GM12878 (cell line): ENCODE measurements around the gene ACO1. TPM values are rescaled to one million over a fixed set of nuclear protein-coding genes. Genes with fewer than 3 reads are reported as not detected.

Experiments used
- ATAC-seq: fragments of 200-7000 bp; cut with Tn5 transposase; 3 replicates; pipeline ENCODE4 v1.9.1; 2020; ENCODE audit warnings: mild to moderate bottlenecking, moderate library complexity
- BruUV-seq: library from RNA; stranded (reverse); fragments of 400-500 nt; replicated peaks from 2 replicates; lab custom pipeline; 2021; lab: Mats Ljungman, UMichigan
- CTCF ChIA-PET: fragments of 300-600 bp; sonication (Branson Sonifier 250); formaldehyde crosslinking; extraction: SDS; loops from one replicate; lab custom pipeline; 2021; ENCODE audit warnings: inconsistent platforms; lab: Yijun Ruan, JAX
- POLR2A ChIA-PET: fragments of 350-600 bp; formaldehyde crosslinking; extraction: SDS; loops from one replicate; lab custom pipeline; 2021; ENCODE audit warnings: inconsistent platforms; lab: Charles Lee
- RAD21 ChIA-PET: fragments of 300-600 bp; sonication (Branson Sonifier 250); formaldehyde crosslinking; loops from one replicate; lab custom pipeline; 2023; ENCODE audit warnings: antibody characterized with exemption; ENCODE audit not compliant: unreplicated experiment; lab: Charles Lee
- SMC1A ChIA-PET: fragments of 300-600 bp; sonication (Branson Sonifier 250); formaldehyde crosslinking; loops from one replicate; lab custom pipeline; 2023; ENCODE audit not compliant: unreplicated experiment, uncharacterized antibody; lab: Charles Lee
- DNase-seq: peaks from one replicate; pipeline ENCODE4 v3.0.0-alpha.2; 2011; ENCODE audit warnings: low read depth, low spot score
- FAIRE-seq: peaks from 3 replicates; lab custom pipeline; 2011; peaks lifted over from hg19 to GRCh38; lab: Jason Lieb, UNC
- H2AFZ ChIP-seq: 2 replicates; pipeline ENCODE4 v1.6.0; 2011; ENCODE audit warnings: low read depth, low read length, control low read depth; ENCODE audit not compliant: control insufficient read depth
- H3K27ac ChIP-seq: 2 replicates; pipeline ENCODE4 v1.5.1; 2011; ENCODE audit warnings: control low read depth; ENCODE audit not compliant: control insufficient read depth, insufficient read depth
- H3K27me3 ChIP-seq, 2 experiments: replicated peaks in 1 of 2; 2 replicates each; pipeline versions ENCODE4 v1.6.0 to v1.6.1; 2011; ENCODE audit warnings: low read length in 1 of 2; ENCODE audit not compliant: control insufficient read depth in 2 of 2, insufficient read depth in 2 of 2
- H3K36me3 ChIP-seq, 2 experiments: 2 replicates each; pipeline ENCODE4 v1.5.1; 2011; ENCODE audit warnings: low read length in 1 of 2; ENCODE audit not compliant: control insufficient read depth in 2 of 2, insufficient read depth in 2 of 2
- H3K4me1 ChIP-seq: 2 replicates; pipeline ENCODE4 v1.6.1; 2011; ENCODE audit warnings: mild to moderate bottlenecking, low read length, moderate library complexity, mixed read lengths; ENCODE audit not compliant: control insufficient read depth, insufficient read depth
- H3K4me2 ChIP-seq: 2 replicates; pipeline ENCODE4 v1.6.0; 2011; ENCODE audit warnings: control low read depth; ENCODE audit not compliant: control insufficient read depth, insufficient read depth
- H3K4me3 ChIP-seq: fragments of 200-600 bp; sonication (generic); 2 replicates; pipeline ENCODE4 v1.5.1; 2016
- H3K79me2 ChIP-seq: 2 replicates; pipeline ENCODE4 v1.6.0; 2011; ENCODE audit warnings: low read length; ENCODE audit not compliant: control insufficient read depth, insufficient read depth
- H3K9ac ChIP-seq: 2 replicates; pipeline ENCODE4 v1.8.0; 2011; ENCODE audit warnings: low read length, control low read depth, mixed read lengths; ENCODE audit not compliant: control insufficient read depth, insufficient read depth
- H3K9me3 ChIP-seq: replicated peaks from 3 replicates; pipeline ENCODE4 v1.5.1; 2011; ENCODE audit warnings: mild to moderate bottlenecking, low read length; ENCODE audit not compliant: control insufficient read depth, insufficient read depth
- H4K20me1 ChIP-seq: 2 replicates; pipeline ENCODE4 v1.6.0; 2011; ENCODE audit not compliant: control insufficient read depth, insufficient read depth
- BHLHE40 ChIP-seq, 2 experiments: fragments of 450-650 bp in 1 of 2; IDR thresholded peaks; 2 replicates each; pipeline ENCODE4 v1.6.1; 2011 to 2017; ENCODE audit warnings: low read depth in 2 of 2, borderline replicate concordance in 1 of 2, improper control_type of control experiment in 1 of 2, low read length in 1 of 2, mild to moderate bottlenecking in 1 of 2
- BRCA1 ChIP-seq: IDR thresholded peaks from 2 replicates; pipeline ENCODE4 v1.6.1; 2011; ENCODE audit warnings: low read depth, low read length, improper control_type of control experiment
- CBX5 ChIP-seq: sonication (generic); IDR thresholded peaks from 2 replicates; pipeline ENCODE4 v1.6.1; 2016; ENCODE audit warnings: low read depth, moderate library complexity, mild to moderate bottlenecking, inconsistent platforms
- CREM ChIP-seq: IDR thresholded peaks from 2 replicates; pipeline ENCODE4 v1.6.1; 2014; ENCODE audit warnings: antibody characterized with exemption, low read depth
- FOXK2 ChIP-seq: fragments of 450-650 bp; IDR thresholded peaks from 2 replicates; pipeline ENCODE4 v1.6.1; 2017; ENCODE audit warnings: mild to moderate bottlenecking, moderate library complexity
- KLF5 ChIP-seq: fragments of 450-650 bp; IDR thresholded peaks from 2 replicates; pipeline ENCODE4 v1.6.1; 2014; ENCODE audit warnings: mild to moderate bottlenecking; ENCODE audit not compliant: partially characterized antibody
- MYB ChIP-seq: fragments of 150-350 bp; IDR thresholded peaks from 2 replicates; pipeline ENCODE4 v1.6.1; 2014; ENCODE audit warnings: mild to moderate bottlenecking, low read depth, low read length, borderline replicate concordance
- NFYA ChIP-seq: IDR thresholded peaks from 2 replicates; pipeline ENCODE4 v1.6.1; 2011; ENCODE audit warnings: low read depth, mild to moderate bottlenecking, low read length, improper control_type of control experiment, borderline replicate concordance
- NR2F1 ChIP-seq: fragments of 450-650 bp; conservative IDR thresholded peaks from 2 replicates; pipeline ENCODE4 v1.6.1; 2017; ENCODE audit warnings: mild to moderate bottlenecking
- SRF ChIP-seq, 2 experiments: IDR thresholded peaks; 2 replicates each; pipeline ENCODE4 v1.6.1; 2011; ENCODE audit warnings: low read depth in 2 of 2, low read length in 2 of 2, mild to moderate bottlenecking in 1 of 2, moderate library complexity in 1 of 2
- STAT1 ChIP-seq: fragments of 450-650 bp; conservative IDR thresholded peaks from 2 replicates; pipeline ENCODE4 v1.6.1; 2014; ENCODE audit warnings: antibody characterized with exemption, mild to moderate bottlenecking
- TAF1 ChIP-seq: IDR thresholded peaks from 2 replicates; pipeline ENCODE4 v1.6.1; 2011; ENCODE audit warnings: mild to moderate bottlenecking, low read depth, low read length, borderline replicate concordance
- ZNF274 ChIP-seq: IDR thresholded peaks from one replicate; pipeline ENCODE4 v1.8.0; 2011; ENCODE audit not compliant: insufficient read length, insufficient read depth
- WGBS: methylation state at CpG from one replicate; pipeline ENCODE4 v1.1.6; 2016; ENCODE audit warnings: low lambda C conversion rate; ENCODE audit not compliant: insufficient replicate concordance, insufficient coverage; ENCODE audit errors: missing lambda C conversion rate; 5-methylcytosine and 5-hydroxymethylcytosine counted together
- in situ Hi-C: fragments of 300-500 bp; cut with MboI; formaldehyde crosslinking; loops from 9 replicates; pipeline ENCODE4 v1.14.3; 2018; ENCODE audit warnings: mixed read lengths
- intact Hi-C: fragments of 100-400 bp; cut with micrococcal nuclease; formaldehyde crosslinking; loops from one replicate; pipeline ENCODE4 v1.14.2; 2022; ENCODE audit not compliant: unreplicated experiment
- polyA plus RNA-seq, 11 experiments: library from polyadenylated mRNA; depleted of rRNA in 4 of 11; unstranded in 6 of 11; stranded (reverse) in 5 of 11; fragments of >200 nt; fragmentation: Nextera tagmentation in 4 of 11; fragmentation: Illumina TruSeq in 1 of 11; extraction: Ambion mirVana in 4 of 11; extraction: Trizol in 1 of 11; gene quantifications; 1 replicate in 1 of 11; 2 replicates in 10 of 11; pipeline versions ENCODE4 v1.2.1 to v1.2.3, GENCODE V29; 2011 to 2016; ENCODE audit warnings: inconsistent platforms in 2 of 11, missing spikeins in 2 of 11, low read depth in 1 of 11
- total RNA-seq, 4 experiments: library from RNA; depleted of rRNA in 3 of 4; stranded (reverse); fragments of >200 nt in 3 of 4; fragmentation: Illumina TruSeq in 1 of 4; extraction: Trizol in 1 of 4; gene quantifications; 2 replicates each; pipeline versions ENCODE4 v1.2.1 to v1.2.3, GENCODE V29; 2013 to 2021
- TF ChIP-seq, protein P1 (sequence below): fragments of 450-650 bp; IDR thresholded peaks from 2 replicates; pipeline ENCODE4 v1.6.1; 2016; ENCODE audit warnings: mild to moderate bottlenecking
- TF ChIP-seq, protein P2 (sequence below): fragments of 450-650 bp; IDR thresholded peaks from 2 replicates; pipeline ENCODE4 v1.6.1; 2016; ENCODE audit warnings: mild to moderate bottlenecking, moderate library complexity, borderline replicate concordance
- TF ChIP-seq, protein P3 (sequence below): IDR thresholded peaks from 2 replicates; pipeline ENCODE4 v1.6.1; 2011; ENCODE audit warnings: low read depth, low read length, improper control_type of control experiment, borderline replicate concordance

Gene ACO1
- total and polyA plus RNA-seq, 10 of the 15 experiments (the other 5 are each of a cell fraction or from before 2014, with no cell fraction given) = 0.21 to 6.5 (median 3.3) TPM

DNA sequence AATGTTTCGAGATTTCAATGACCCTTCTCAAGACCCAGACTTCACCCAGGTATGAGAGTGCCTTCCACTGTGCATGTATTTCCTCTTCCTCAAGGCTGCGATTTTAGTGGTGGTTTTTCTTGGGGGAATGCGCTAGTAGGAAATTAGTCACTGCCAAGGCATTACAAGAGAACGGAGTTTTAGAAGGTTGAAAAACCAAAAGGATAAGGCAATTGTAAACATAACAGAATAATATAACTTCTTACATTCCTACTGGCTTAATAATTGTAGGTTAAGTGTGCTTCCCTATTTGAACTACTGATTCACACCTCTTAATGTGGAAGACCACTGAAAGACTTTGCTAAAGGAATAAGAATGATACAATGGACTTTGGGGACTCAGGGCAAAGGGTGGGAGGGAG, 38.9 kb downstream of the ACO1 start (continued):
- TF ChIP-seq BRCA1 (no peak), TAF1 (no peak), NR2F1 (no peak), KLF5 (no peak), CBX5 (no peak), BHLHE40 (IDR thresholded peaks at IDR 0.05; ENCODE audit: borderline replicate concordance in 1 of 2, low read depth in 2 of 2, low read length in 1 of 2) (no peak)
- TF ChIP-seq, protein P1, sequence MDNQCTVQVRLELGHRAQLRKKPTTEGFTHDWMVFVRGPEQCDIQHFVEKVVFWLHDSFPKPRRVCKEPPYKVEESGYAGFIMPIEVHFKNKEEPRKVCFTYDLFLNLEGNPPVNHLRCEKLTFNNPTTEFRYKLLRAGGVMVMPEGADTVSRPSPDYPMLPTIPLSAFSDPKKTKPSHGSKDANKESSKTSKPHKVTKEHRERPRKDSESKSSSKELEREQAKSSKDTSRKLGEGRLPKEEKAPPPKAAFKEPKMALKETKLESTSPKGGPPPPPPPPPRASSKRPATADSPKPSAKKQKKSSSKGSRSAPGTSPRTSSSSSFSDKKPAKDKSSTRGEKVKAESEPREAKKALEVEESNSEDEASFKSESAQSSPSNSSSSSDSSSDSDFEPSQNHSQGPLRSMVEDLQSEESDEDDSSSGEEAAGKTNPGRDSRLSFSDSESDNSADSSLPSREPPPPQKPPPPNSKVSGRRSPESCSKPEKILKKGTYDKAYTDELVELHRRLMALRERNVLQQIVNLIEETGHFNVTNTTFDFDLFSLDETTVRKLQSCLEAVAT = no peak

DNA sequence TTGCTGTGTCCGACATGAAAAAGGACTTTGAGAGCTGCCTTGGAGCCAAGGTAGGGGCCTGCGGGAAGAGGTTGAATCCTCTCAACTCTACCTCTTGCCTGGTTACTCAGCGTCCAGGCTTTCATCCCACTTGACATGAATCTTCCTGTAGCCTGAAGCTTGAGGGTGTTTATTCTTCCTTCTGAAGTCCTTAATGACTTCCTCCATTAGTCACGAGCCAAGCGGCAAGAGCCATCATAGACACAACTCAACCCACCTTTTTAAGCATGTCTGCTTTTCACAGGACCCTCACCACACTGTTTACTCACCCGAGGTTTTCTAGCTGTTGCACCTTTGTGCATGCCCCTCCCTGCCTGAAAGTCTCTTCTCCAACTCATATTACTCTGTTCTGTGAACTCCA, 40.2 kb downstream of the ACO1 start:
- ATAC-seq (no peak), DNase-seq (no peak), FAIRE-seq (no peak)
- Histone ChIP-seq H3K4me3 (no peak overlapping the region), H3K27ac (no peak overlapping the region), H3K4me1 (no peaks in the 10 kb centered on the region), H3K36me3 (no peaks in the 10 kb centered on the region), H4K20me1 (no peaks in the 10 kb centered on the region), H2AFZ (no peak overlapping the region), H3K9me3 (no peaks in the 10 kb centered on the region), H3K4me2 (no peak overlapping the region), H3K27me3 (no peaks in the 10 kb centered on the region), H3K9ac (no peak overlapping the region), H3K79me2 (no peaks in the 10 kb centered on the region)
- no TSS peak for BruUV-seq
- ChIA-PET CTCF (interaction anchor here (0.6 kb wide), 1 partner anchor 544 kb away, joined by 3 read pairs; no protein-coding TSS in a partner anchor), POLR2A (no interaction called here), SMC1A (interaction anchor here (1.2 kb wide), 1 partner anchor 8 kb away, joined by 3 read pairs; no protein-coding TSS in a partner anchor), RAD21 (no interaction called here)
- intact Hi-C loops (no loop called here), in situ Hi-C loops (no loop called here)
- 94% methylated on average over 6 of the region's 6 CpGs for WGBS
- TF ChIP-seq MYB (no peak), NFYA (no peak), FOXK2 (no peak), SRF (IDR thresholded peaks at IDR 0.05; ENCODE audit: low read depth in 2 of 2, low read length in 2 of 2) (no peak), CREM (no peak), STAT1 (no peak), ZNF274 (no peak)
- TF ChIP-seq, protein P2, sequence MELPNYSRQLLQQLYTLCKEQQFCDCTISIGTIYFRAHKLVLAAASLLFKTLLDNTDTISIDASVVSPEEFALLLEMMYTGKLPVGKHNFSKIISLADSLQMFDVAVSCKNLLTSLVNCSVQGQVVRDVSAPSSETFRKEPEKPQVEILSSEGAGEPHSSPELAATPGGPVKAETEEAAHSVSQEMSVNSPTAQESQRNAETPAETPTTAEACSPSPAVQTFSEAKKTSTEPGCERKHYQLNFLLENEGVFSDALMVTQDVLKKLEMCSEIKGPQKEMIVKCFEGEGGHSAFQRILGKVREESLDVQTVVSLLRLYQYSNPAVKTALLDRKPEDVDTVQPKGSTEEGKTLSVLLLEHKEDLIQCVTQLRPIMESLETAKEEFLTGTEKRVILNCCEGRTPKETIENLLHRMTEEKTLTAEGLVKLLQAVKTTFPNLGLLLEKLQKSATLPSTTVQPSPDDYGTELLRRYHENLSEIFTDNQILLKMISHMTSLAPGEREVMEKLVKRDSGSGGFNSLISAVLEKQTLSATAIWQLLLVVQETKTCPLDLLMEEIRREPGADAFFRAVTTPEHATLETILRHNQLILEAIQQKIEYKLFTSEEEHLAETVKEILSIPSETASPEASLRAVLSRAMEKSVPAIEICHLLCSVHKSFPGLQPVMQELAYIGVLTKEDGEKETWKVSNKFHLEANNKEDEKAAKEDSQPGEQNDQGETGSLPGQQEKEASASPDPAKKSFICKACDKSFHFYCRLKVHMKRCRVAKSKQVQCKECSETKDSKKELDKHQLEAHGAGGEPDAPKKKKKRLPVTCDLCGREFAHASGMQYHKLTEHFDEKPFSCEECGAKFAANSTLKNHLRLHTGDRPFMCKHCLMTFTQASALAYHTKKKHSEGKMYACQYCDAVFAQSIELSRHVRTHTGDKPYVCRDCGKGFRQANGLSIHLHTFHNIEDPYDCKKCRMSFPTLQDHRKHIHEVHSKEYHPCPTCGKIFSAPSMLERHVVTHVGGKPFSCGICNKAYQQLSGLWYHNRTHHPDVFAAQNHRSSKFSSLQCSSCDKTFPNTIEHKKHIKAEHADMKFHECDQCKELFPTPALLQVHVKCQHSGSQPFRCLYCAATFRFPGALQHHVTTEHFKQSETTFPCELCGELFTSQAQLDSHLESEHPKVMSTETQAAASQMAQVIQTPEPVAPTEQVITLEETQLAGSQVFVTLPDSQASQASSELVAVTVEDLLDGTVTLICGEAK = no peak
- TF ChIP-seq, protein P3, sequence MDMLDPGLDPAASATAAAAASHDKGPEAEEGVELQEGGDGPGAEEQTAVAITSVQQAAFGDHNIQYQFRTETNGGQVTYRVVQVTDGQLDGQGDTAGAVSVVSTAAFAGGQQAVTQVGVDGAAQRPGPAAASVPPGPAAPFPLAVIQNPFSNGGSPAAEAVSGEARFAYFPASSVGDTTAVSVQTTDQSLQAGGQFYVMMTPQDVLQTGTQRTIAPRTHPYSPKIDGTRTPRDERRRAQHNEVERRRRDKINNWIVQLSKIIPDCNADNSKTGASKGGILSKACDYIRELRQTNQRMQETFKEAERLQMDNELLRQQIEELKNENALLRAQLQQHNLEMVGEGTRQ = no peak
